WTC11 (cell line): ENCODE data around the gene TMEM165.

Source experiments
- CTCF ChIP-seq: fragments of 200-600 bp; IDR thresholded peaks from 2 replicates; pipeline ENCODE4 v1.8.0; 2022; ENCODE audit warnings: antibody characterized with exemption
- ELF4 ChIP-seq: sonication (generic); formaldehyde crosslinking; IDR thresholded peaks from 2 replicates; pipeline ENCODE4 v1.8.1; 2022; ENCODE audit warnings: low read depth, mild to moderate bottlenecking, moderate library complexity, missing genetic modification reagents
- ESRRA ChIP-seq: sonication (generic); formaldehyde crosslinking; IDR thresholded peaks from 2 replicates; pipeline ENCODE4 v1.8.1; 2022; ENCODE audit warnings: mild to moderate bottlenecking, missing genetic modification reagents, borderline replicate concordance
- MAX ChIP-seq: sonication (generic); formaldehyde crosslinking; IDR thresholded peaks from 2 replicates; pipeline ENCODE4 v1.8.0; 2022; ENCODE audit warnings: mild to moderate bottlenecking, missing genetic modification reagents
- NFYB ChIP-seq: sonication (generic); formaldehyde crosslinking; conservative IDR thresholded peaks from 2 replicates; pipeline ENCODE4 v1.8.0; 2022; ENCODE audit warnings: low read depth, missing genetic modification reagents

GRCh38 chr4:55358668-55359067 lies 37.1 kb upstream of the TMEM165 start:
- TF ChIP-seq MAX (CRISPR knock-in tag) (no peak), CTCF (no peak), ELF4 (CRISPR knock-in tag) (no peak), ESRRA (CRISPR knock-in tag) (no peak), NFYB (CRISPR knock-in tag) (no peak)
